HCEC 1CT (cell line): ENCODE measurements around the gene DDX60.
"Not testable (repeated sequence)": the region's sequence is repeated elsewhere in the genome, so short reads cannot be mapped to it uniquely, and the experiment has no call there.

Experiments used
- DNase-seq: peaks from one replicate; pipeline ENCODE4 v3.0.0-alpha.2; 2017

The DDX60 gene, protein sequence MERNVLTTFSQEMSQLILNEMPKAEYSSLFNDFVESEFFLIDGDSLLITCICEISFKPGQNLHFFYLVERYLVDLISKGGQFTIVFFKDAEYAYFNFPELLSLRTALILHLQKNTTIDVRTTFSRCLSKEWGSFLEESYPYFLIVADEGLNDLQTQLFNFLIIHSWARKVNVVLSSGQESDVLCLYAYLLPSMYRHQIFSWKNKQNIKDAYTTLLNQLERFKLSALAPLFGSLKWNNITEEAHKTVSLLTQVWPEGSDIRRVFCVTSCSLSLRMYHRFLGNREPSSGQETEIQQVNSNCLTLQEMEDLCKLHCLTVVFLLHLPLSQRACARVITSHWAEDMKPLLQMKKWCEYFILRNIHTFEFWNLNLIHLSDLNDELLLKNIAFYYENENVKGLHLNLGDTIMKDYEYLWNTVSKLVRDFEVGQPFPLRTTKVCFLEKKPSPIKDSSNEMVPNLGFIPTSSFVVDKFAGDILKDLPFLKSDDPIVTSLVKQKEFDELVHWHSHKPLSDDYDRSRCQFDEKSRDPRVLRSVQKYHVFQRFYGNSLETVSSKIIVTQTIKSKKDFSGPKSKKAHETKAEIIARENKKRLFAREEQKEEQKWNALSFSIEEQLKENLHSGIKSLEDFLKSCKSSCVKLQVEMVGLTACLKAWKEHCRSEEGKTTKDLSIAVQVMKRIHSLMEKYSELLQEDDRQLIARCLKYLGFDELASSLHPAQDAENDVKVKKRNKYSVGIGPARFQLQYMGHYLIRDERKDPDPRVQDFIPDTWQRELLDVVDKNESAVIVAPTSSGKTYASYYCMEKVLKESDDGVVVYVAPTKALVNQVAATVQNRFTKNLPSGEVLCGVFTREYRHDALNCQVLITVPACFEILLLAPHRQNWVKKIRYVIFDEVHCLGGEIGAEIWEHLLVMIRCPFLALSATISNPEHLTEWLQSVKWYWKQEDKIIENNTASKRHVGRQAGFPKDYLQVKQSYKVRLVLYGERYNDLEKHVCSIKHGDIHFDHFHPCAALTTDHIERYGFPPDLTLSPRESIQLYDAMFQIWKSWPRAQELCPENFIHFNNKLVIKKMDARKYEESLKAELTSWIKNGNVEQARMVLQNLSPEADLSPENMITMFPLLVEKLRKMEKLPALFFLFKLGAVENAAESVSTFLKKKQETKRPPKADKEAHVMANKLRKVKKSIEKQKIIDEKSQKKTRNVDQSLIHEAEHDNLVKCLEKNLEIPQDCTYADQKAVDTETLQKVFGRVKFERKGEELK (N-terminal part only)

DNA sequence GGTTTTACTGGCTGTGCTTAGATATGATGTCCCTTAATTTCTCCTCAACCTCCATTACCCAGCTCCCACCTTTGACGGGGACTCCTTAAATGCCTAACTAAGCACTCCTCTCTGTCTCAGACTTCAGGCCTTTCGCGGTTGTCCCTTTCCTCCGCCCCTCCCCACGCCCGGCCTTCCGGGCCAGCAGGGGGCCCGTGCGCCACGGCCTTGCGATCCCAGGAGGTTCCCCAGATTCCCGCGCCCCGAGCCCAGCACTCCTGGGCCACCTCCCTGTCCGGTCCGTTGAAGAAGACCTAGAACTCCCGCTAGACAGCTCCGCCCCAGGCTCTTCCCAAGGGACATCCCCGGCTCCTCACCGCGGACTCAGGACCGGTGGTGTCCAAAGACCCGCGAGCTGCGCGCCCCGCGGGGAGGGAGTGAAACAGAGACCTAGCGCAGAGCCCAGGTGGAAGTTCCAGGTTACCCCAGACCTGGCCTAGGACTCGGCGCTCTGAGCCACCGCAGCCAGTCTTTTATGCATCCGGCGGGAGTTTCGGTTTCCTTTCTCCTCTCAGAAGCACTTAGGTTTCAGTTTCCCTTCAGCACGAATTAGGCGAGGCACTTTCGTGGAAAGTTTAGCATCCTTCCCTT lies at the start of gene DDX60:
Gene DDX60, minus strand, starts transcription at position 487 of the 630 bp plus-strand sequence. CDS start 7,493 bp downstream, outside the sequence.
- DNase-seq: peak; percentile 59

DNA sequence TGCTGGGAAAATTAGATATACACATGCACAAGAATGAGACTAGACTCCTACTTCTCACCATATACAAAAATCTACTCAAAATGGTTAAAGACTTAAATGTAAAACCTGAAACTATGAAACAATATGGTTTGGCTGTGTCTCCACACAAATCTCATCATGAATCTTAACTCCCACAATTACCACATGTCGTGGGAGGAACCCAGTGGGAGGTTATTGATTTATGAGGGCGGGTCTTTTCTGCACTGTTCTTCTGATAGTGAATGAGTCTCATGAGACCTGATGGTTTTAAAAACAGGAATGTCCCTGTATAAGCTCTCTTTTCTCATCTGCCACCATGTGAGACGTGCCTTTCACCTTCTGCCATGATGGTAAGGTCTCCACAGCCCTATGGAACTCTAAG lies 48.5 kb upstream of the DDX60 start:
- DNase-seq: no peak

DNA sequence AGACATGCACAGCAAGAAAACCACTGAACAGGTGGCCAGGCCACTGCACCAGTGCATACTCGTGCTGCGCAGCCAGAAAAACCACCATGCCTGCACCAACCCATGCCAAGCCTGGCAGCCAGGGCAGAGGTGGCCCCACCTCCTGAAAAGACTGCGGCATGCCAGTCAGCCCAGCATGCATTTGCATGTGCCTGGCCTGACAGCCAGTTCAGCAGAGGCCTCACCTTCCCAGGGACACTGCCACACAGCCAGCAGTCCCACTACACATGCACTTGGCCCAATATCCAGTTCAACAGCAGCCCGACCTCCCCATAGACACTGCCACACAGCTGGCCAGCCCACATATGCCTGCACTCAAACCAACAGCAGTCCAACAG lies 43.5 kb upstream of the DDX60 start:
- DNase-seq: no peak

DNA sequence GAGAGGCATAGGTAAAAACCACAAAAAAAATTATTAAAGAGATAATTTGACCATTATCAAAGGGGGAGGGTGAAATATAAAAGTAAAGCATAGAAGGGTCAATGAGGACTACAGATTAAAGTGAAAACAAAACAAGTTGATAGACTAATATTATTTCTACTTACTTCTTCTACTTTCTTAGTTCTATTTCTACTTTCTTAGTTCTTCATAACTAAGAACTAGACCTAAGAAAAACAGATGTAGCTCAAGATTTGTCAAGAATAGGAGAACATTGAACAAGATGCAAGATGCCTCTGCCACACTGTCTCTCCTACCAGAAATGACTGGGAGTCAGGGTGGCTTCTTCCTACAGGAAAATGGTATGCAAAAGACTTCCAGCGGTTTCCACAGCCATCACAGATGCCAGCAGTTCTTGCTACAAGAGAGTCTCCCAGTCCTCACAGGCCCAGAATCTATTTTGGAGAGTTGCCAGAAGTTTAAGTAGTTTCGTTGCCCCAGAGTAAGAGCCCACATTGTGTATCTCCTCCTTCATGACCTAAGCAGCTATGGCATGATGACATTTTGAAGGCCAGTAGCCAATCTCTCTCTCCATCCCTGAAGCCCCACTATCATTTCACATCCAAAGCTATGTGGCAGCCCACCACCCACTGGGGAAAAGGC lies 42.9 kb upstream of the DDX60 start:
- DNase-seq: no peak

DNA sequence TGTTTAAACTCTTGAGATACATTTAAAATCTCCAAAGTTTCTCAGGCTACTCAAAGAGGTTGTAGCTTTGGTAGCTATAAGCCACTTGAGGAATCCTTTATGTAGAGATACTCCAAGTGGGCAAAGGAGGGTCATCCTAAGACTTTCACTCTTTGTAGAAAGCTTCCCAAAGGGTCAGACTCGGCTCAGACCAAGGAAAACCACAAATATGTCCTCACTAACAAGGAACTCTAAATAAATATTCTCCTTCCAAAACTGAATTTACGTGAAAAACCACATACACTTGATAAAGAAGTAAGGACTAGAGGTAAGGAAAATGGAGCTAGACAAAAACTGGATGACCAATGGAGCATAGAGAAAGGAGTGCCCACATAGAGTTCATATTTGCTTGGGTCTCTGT lies 41.7 kb upstream of the DDX60 start:
- no peak for DNase-seq

DNA sequence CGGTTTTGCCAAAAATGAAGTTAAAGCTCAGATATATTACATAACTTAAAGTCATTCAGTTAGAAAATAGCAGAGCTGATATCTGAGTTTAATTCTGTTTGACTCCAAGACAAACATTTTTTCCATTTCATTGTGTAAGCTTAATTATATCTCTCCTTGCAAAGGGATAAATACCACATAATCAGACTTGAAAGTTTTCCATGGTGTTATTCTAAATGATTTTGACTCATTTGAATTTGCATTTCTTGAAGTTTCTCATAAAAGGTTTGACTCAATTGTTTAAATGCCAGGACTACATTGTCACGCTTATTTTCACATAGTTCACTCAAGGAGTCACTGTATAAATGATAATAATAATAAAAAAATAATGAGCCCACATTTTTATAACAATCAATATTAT lies 39.4 kb upstream of the DDX60 start:
- DNase-seq: no peak

DNA sequence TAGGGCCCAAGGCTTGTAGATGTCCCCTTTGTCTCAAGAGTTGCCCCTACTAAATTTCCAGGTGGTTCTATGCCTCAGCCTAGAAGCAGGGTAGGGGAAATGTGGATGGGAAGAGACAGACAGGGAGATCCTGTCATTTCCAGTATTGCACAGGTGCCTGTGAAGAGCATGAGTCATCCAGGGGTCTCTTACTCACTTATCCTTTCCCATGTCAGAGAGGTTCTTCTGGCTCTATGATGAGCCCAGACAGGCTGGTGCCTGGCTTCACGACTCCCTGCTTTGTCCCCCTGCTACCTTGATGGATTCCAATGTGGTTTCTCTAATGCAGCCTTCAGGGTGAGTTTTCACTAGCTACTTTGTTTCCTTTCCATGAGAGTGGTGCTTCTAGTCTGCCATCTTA lies 35.2 kb upstream of the DDX60 start:
- no peak for DNase-seq

DNA sequence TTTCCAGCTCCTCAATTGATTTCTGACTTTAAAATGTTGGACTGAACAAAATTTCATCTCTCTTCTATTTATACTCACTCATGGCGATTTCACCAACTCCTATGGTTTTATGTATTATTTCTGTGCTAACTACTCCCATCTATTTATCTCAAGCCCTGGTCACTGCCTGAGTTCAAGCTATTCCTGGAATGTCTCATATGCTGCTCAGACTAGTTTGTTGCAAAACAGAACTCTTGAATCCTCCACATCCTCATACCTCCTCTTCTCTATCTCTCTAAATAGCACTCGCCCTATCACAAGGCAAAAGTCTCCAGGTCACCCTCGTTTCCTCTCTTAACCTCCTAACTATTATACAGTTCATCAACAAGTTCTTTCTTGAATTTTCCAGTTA lies 19.0 kb upstream of the DDX60 start:
- DNase-seq: no peak

DNA sequence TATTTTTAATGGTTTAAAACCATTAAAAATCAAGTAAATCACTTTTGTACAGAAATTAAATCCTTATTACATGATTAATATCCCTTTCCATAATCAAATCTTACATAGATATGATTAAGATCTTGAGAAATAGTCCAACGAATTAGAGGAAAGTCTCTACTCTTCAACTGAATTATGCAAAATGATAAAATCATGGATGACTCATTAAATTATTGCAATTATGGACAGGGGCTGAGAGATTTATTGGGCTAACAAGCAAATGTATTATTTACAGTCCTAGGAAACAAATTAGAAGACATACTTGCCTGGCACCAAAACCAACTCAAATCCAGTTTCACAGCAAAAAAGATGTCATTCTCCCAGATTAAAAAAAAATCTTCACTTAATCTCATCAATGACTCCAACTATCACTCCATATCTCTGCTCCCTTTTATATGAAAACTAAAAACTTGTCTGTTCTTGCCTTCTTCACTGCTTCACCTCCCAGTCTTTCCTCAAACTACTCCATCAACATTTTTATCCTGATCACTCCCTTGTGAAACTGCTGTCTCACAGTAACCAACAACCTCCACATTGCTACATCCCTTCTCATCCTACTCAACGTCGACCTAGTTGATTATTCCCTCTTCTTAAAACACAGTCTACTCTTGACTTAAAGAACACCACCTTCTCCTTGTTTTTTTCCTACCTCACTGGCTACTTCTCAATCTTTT lies 18.4 kb upstream of the DDX60 start:
- DNase-seq: no peak

DNA sequence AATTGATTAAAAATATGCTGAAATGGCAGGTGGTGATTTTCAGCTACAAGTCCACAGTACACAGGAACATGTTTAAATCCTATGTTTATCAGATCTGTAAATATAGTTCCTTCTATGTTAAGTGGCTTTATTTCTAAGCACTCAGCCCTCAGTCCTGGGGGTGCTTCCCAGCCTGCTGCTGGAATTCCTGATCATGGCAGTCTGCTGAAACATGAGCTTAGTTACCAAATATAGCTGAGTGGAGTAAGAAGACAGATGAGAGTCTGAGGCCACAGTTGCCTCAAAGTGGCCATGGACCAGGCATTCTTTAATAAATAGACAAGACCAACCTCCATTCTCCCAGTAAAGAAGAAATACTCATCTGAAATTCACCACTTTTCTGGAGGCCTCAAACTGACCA lies 17.1 kb upstream of the DDX60 start:
- DNase-seq: no peak

DNA sequence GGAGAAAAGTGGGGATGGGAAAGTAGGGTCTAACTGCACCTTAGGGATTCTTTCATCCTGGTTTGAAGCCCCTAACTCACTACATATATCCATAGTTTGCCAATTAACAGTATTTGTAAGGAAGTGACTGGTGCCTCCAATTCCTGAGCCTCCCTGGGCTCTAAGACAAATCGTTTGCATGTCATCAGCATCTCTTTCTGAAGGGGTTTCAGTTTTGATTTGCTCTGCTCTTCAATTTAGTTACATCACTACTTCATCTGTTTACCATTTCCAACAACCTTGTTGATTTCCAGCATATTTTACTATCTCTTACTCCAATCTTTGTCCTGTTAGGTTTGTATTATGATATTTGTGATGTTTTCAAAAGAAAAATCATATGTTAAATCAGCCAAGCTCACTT lies 15.5 kb upstream of the DDX60 start:
- no peak for DNase-seq

DNA sequence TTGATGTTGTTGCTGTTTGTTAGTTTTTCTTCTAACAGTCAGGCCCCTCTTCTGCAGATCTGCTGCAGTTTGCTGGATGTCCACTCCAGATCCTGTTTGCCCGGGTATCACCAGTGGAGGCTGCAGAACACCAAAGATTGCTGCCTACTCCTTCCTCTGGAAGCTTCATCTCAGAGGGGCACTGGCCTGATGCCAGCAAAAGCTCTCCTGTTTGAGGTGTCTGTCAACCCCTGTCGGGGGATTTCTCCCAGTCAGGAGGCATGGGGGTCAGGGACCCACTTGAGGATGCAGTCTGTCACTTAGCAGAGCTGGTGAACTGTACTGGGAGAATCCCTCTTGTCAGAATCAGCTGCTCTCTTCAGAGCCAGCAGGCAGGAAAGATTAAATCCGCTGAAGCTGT lies 12.0 kb upstream of the DDX60 start:
- not testable (repeated sequence) for DNase-seq

DNA sequence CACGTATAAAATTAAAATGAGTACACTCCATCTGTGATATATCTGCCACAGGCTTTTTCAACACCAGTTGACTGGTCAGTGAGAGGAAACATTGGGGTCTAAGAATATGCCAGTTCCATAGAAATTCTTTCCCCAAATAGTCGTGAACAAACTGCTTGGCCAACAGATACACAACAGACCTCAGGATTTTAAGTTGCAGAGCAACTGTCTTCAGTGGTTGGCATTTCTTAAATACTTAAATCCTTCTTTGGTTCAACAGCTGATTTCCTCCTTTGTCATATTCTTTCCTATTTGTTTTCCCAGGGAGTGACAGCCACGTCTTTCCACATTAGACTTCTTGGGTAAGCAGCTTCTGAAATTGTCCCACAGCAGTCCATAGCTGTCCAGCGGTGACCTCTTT lies 7.0 kb upstream of the DDX60 start:
- DNase-seq: no peak

DNA sequence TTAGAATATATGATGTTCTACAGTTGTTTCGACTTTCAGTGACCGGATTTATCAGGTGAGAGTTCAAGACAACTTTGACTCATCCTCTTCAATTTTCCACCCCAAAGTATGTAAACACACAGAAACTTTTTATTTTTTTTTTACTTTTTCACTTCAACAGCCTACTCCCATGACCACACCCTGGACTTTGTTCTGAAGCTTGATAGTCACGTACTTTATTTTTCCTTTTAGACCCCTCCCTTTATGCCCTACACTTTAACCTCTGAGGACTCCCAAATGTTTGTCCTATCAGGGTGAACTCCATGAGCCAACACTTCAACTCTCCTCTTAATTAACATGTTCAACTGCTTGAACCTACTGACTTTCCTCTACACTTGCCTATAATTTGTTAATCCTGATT lies 2.5 kb upstream of the DDX60 start:
- no peak for DNase-seq

DNA sequence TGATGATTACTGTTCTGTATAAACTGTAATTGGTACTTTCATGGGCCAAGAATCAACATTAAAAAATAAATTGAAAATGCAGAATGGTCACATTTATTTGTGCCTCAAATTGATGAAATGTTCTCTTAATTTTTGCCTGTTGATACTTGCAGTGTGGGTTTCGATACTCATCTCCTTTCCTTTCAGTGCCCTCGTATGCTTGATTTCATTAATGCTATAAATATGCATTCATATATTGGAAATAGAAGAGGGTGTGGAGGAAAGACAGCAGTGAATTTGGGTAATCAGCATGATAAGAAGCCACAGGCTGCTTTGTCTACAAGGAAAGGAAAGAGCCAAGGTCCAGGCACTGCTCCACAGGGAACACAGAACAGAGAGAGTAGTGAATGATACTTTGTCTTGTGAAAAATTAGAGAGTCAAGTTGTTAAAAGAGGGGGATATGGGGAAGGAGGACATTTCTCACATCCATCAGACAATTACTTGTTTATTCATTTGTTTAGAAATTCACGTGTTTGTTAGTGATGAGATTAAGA lies 1.0 kb upstream of the DDX60 start:
- DNase-seq: no peak

DNA sequence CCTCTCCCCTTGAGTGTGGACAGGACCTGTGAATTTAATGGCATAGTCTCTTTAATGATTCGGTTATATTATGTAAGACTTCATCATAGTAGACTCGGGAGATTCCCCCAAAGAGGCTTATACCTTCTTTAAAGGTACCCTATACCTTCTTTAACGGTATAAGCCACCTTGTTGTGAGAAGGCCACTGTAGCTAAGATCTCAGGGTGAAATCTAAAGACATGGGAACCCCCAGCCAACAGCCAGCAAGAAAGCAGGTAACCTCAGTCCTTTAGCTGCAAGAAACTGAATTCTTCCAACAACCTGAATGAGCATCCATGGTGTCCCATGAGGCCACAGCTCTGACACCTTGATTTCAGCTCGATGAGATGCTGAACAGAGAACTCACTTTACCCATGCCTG lies 931 bp downstream of the DDX60 start:
- DNase-seq: no peak

DNA sequence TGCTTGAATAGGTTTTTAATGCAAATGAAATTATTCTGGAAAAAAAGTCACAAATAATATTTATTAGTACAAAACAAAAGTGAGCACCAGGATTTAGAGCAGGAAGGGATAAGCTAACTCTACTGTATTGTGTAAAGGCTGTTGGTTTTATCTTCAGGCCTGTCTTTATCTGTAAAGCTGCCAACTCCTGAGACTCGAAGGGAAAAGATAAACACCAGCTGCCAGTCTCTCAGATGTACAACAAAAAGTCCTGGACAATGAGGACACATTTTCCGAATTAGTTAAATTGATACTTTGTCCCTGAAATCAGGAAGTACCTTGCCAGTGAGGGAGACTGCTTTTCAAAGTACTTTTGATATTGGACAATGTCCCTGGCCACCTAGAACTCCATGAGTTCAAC lies 8.8 kb downstream of the DDX60 start:
- DNase-seq: no peak

DNA sequence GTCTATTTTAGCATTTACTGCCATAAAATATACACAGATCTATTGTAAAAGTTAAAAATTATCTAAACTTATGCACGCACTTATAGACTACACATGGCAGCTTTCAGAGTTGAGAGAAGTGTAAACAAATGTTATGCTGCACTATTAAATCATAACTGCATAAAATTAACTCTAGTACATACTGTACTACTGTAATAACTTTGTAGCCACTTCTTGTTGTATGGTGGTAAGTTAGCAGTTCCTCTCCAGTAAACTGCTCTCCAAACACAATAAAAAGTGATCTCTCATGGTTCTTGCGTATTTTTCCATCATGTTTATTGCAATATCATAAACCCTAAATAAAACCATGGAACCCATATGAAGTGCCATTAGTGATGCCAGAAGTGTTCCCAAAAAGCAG lies 9.6 kb downstream of the DDX60 start:
- DNase-seq: no peak

DNA sequence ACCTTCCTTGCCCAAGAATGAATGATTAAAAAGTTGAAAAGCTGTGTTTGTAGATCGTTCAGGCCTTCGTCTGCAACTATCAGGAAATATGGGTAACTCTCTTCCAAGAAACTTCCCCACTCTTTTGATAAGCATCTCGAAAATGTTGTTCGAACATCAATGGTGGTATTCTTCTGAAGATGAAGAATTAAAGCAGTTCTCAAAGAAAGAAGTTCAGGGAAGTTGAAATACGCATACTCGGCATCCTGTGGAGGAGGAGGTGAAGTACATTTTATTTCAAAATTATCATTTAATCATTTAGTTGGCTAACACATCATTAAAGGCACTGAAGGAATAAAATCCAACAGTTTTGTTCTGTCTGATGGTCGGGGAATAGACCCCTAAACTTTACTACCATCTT lies 12.1 kb downstream of the DDX60 start:
- no peak for DNase-seq

DNA sequence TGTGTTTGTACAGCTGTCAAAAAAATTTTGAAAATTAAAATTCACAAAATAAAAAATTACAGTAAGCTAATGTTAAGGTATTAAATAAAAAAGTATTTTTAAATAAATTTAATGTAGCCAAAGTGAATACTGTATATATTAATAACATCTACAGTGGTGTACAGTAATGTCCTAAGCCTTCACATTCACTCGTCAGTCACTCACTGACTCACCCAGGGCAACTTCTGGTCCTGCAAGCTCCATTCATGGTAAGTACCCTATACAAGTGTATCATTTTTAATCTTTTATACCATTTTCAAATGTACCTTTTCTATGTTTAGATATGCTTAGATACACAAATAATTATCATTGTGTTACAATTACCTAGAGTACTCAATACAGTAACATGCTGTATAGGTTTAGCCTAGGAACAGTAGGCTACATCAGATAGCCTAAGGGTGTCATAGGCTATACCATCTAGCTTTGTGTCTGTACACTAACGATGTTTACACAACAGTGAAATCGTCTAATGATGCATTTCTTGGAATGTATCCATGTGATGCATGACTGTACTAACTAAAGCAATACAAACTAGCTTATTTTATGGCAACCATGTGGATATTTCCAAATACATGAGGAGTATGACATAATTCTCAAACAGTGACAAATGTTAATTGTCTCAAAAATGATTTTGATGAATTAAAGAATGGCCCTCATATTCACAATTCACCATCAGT lies 13.7 kb downstream of the DDX60 start:
- DNase-seq: peak; percentile 81

DNA sequence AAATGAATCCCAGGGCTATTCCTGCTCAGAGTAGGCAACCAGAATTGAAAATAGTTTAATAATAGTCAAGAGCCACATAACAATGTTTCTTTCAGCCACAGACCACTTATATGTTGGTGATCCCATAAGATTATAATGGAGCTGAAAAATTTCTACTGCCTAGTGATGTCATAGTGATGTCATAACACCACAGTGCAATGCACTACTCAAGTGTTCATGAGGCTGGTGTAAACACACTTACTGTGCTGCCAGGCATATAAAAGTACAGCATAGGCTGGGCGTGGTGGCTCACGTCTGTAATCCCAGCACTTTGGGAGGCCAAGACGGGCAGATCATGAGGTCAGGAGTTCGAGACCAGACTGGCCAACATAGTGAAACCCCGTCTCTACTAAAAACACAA lies 15.1 kb downstream of the DDX60 start:
- DNase-seq: not testable (repeated sequence)
